Mononuclear cell (primary cell): Measurements from ENCODE around the gene CMC2. TPM values are rescaled to one million over a fixed set of nuclear protein-coding genes. Genes with fewer than 3 reads are reported as not detected.

Experiments
- H3K27me3 ChIP-seq: 2 replicates; pipeline ENCODE4 v1.6.0; 2011; ENCODE audit warnings: low read length, control low read depth; ENCODE audit not compliant: insufficient read depth
- H3K4me1 ChIP-seq: 2 replicates; pipeline ENCODE4 v1.5.1; 2011; ENCODE audit warnings: mild to moderate bottlenecking, low read length, control low read depth; ENCODE audit not compliant: insufficient read depth
- H3K4me3 ChIP-seq: 2 replicates; pipeline ENCODE4 v1.5.1; 2011; ENCODE audit warnings: mild to moderate bottlenecking, low read length, moderate library complexity
- H3K9me3 ChIP-seq: 2 replicates; pipeline ENCODE4 v1.5.1; 2011; ENCODE audit warnings: low read depth, mild to moderate bottlenecking, control low read depth, low read length
- total RNA-seq: library from RNA; depleted of rRNA; stranded (reverse); fragments of >200 nt; gene quantifications from one replicate; pipeline ENCODE4 v1.2.3, GENCODE V29; 2012

CMC2 gene
- total RNA-seq, 1 donor = 26.8 TPM

- Histone ChIP-seq H3K4me3 (no peak overlapping the region), H3K27me3 (no peaks in the 10 kb centered on the region), H3K9me3 (no peaks in the 10 kb centered on the region), H3K4me1 (peaks cover under 1% of the 10 kb centered on the region)
Measured at GRCh38 chr16:80992676-80993293, 13.9 kb downstream of the CMC2 start.

GRCh38 chr16:80991792-80992430, 14.8 kb downstream of the CMC2 start:
- no peaks in the 10 kb centered on the region for H3K9me3 ChIP-seq
- no peaks in the 10 kb centered on the region for H3K4me1 ChIP-seq
- H3K27me3 ChIP-seq = no peaks in the 10 kb centered on the region
- H3K4me3 ChIP-seq = no peak overlapping the region

GRCh38 chr16:80990978-80991377, 15.7 kb downstream of the CMC2 start:
- H3K4me1 ChIP-seq = no peaks in the 10 kb centered on the region
- no peaks in the 10 kb centered on the region for H3K27me3 ChIP-seq
- no peak overlapping the region for H3K4me3 ChIP-seq
- H3K9me3 ChIP-seq = no peaks in the 10 kb centered on the region

GRCh38 chr16:80990577-80990976, 16.1 kb downstream of the CMC2 start:
- Histone ChIP-seq H3K4me1 (no peaks in the 10 kb centered on the region), H3K27me3 (no peaks in the 10 kb centered on the region), H3K9me3 (no peaks in the 10 kb centered on the region), H3K4me3 (no peak overlapping the region)

- Histone ChIP-seq H3K4me1 (no peaks in the 10 kb centered on the region), H3K27me3 (no peaks in the 10 kb centered on the region), H3K9me3 (no peaks in the 10 kb centered on the region), H3K4me3 (no peak overlapping the region)
Measured at GRCh38 chr16:80989801-80990200, 16.9 kb downstream of the CMC2 start.

- no peaks in the 10 kb centered on the region for H3K9me3 ChIP-seq
- H3K4me3 ChIP-seq = no peak overlapping the region
- H3K4me1 ChIP-seq = no peaks in the 10 kb centered on the region
- no peaks in the 10 kb centered on the region for H3K27me3 ChIP-seq
Measured at GRCh38 chr16:80988756-80989155, 17.9 kb downstream of the CMC2 start.

GRCh38 chr16:80986557-80986956, 20.1 kb downstream of the CMC2 start:
- no peaks in the 10 kb centered on the region for H3K4me1 ChIP-seq
- no peaks in the 10 kb centered on the region for H3K9me3 ChIP-seq
- H3K4me3 ChIP-seq = no peak overlapping the region
- H3K27me3 ChIP-seq = no peaks in the 10 kb centered on the region

GRCh38 chr16:80985611-80986010, 21.1 kb downstream of the CMC2 start:
- H3K27me3 ChIP-seq = no peaks in the 10 kb centered on the region
- no peaks in the 10 kb centered on the region for H3K4me1 ChIP-seq
- no peak overlapping the region for H3K4me3 ChIP-seq
- no peaks in the 10 kb centered on the region for H3K9me3 ChIP-seq

- H3K4me3 ChIP-seq = no peak overlapping the region
- H3K27me3 ChIP-seq = no peaks in the 10 kb centered on the region
- H3K4me1 ChIP-seq = no peaks in the 10 kb centered on the region
- no peaks in the 10 kb centered on the region for H3K9me3 ChIP-seq
Measured at GRCh38 chr16:80984124-80984892, 22.4 kb downstream of the CMC2 start.

- no peak overlapping the region for H3K4me3 ChIP-seq
- H3K27me3 ChIP-seq = no peaks in the 10 kb centered on the region
- no peaks in the 10 kb centered on the region for H3K9me3 ChIP-seq
- no peaks in the 10 kb centered on the region for H3K4me1 ChIP-seq
Measured at GRCh38 chr16:80982646-80983045, 24.0 kb downstream of the CMC2 start.

GRCh38 chr16:80981103-80981502, 25.6 kb downstream of the CMC2 start:
- Histone ChIP-seq H3K27me3 (no peaks in the 10 kb centered on the region), H3K9me3 (no peaks in the 10 kb centered on the region), H3K4me3 (no peak overlapping the region), H3K4me1 (no peaks in the 10 kb centered on the region)

- Histone ChIP-seq H3K4me1 (no peaks in the 10 kb centered on the region), H3K27me3 (no peaks in the 10 kb centered on the region), H3K9me3 (no peaks in the 10 kb centered on the region), H3K4me3 (no peak overlapping the region)
Measured at GRCh38 chr16:80976946-80977345, 29.7 kb downstream of the CMC2 start.

GRCh38 chr16:80974649-80975376, 31.9 kb downstream of the CMC2 start:
- no peak overlapping the region for H3K4me3 ChIP-seq
- no peaks in the 10 kb centered on the region for H3K9me3 ChIP-seq
- H3K27me3 ChIP-seq = no peaks in the 10 kb centered on the region
- no peaks in the 10 kb centered on the region for H3K4me1 ChIP-seq

GRCh38 chr16:80973991-80974390, 32.7 kb downstream of the CMC2 start:
- Histone ChIP-seq H3K4me1 (no peaks in the 10 kb centered on the region), H3K27me3 (no peaks in the 10 kb centered on the region), H3K4me3 (no peak overlapping the region), H3K9me3 (no peaks in the 10 kb centered on the region)

- Histone ChIP-seq H3K27me3 (no peaks in the 10 kb centered on the region), H3K4me3 (no peak overlapping the region), H3K9me3 (no peaks in the 10 kb centered on the region), H3K4me1 (no peaks in the 10 kb centered on the region)
Measured at GRCh38 chr16:80972611-80973010, 34.1 kb downstream of the CMC2 start.
